ENCODE results near the gene MFAP4.

The MFAP4 gene

DNA sequence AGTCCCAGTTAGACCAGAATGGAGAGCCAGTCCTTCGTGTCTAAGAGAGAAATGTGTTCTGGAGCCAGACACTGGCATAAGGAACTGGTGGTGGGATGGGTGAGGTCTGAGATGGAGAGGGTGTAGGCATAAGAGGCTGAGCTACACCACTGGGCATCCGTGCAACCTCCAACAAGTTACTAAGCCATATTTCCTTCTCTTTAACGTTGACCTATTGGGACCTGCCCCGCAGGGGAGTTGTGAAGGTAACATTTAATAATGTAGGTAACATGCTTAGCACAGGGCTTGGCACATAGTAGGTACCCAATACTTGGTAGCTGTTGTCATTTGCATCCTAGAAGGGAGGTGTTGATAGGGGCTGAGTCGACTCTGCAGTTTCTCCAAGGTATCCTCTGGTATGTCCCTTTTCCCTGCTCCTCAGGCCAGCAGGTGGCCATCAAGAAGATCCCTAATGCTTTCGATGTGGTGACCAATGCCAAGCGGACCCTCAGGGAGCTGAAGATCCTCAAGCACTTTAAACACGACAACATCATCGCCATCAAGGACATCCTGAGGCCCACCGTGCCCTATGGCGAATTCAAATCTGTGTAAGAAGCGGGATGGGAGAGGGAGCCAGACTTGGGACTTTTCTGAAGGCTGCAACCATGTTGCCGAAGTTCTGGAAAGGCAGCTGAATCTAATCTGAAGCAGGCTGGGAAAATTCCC lies 7.5 kb downstream of the MFAP4 start:
- peak overlapping the region in 4 of 5 donors; percentile 82 to 94 (median 88) for H3K9ac ChIP-seq (ENCODE audit: low read length in 5 of 5)
- no peaks in the 10 kb centered on the region for H3K9me3 ChIP-seq (ENCODE audit: control insufficient read depth in 5 of 5, low read length in 5 of 5)
- H3K27ac ChIP-seq (ENCODE audit: low read depth, low read length): peak overlapping the region; percentile 94
- H3K27me3 ChIP-seq (ENCODE audit: control insufficient read depth in 5 of 5, insufficient read depth in 4 of 5, low read length in 5 of 5): no peaks in the 10 kb centered on the region
- peak overlapping the region; percentile 51 to 92 (median 74) for H3K4me3 ChIP-seq (ENCODE audit: low read depth in 1 of 5, low read length in 5 of 5)
- peaks cover 0 to 55% (median 49%) of the 10 kb centered on the region in 5 donors for H3K36me3 ChIP-seq (ENCODE audit: control insufficient read depth in 5 of 5, insufficient read depth in 5 of 5, low read length in 5 of 5)
- H3K4me1 ChIP-seq (ENCODE audit: control insufficient read depth in 5 of 5, insufficient read depth in 5 of 5, low read length in 5 of 5): peaks cover 9 to 42% (median 28%) of the 10 kb centered on the region in 5 donors

DNA sequence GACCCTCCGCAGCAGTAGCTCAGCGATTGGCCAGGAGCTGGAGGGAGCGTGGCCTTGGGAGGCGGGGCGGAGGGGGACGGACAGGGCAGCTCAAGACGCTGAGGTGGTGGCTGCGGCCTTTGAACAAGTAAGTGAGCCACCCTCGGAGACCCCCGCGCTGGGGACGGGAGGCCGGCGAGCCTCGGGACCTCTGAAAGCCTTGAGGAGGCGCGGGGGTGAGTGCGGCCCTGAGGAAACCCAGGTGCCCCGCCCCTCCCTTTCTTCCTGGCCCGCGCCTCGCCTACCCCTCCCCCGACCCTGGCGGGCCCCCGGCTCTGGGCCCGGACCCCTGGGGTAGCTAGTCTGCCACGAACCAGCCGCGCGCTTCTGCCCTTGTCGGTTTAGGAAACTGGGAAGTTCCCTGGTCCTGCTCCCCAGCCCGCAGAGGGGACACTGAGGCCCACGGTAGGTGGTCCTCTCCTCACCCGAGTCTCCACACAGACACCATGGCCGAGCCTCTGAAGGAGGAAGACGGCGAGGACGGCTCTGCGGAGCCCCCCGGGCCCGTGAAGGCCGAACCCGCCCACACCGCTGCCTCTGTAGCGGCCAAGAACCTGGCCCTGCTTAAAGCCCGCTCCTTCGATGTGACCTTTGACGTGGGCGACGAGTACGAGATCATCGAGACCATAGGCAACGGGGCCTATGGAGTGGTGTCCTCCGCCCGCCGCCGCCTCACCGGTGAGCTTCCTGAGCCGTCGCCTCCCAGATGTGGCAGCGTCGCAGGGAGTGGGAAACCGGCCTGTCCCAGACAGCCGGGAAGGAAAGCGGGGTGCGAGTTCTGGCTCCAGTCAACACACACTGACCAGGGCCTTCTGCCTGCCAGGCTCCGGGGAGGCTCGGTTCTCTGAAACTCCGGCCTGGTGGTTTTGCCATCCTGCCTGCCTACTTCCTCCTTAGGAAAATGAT lies 8.3 kb downstream of the MFAP4 start, which contains the start of gene MAPK7:
Gene MAPK7, plus strand, starts transcription at position 83 of the 945 bp plus-strand sequence. Its CDS starts 403 bp downstream, at position 486.
- H3K9ac ChIP-seq (ENCODE audit: low read length in 5 of 5): peak within 1 kb of the TSS; percentile 82 to 94 (median 90)
- H3K9me3 ChIP-seq (ENCODE audit: control insufficient read depth in 5 of 5, low read length in 5 of 5): no peaks in the 10 kb centered on the region
- peak within 1 kb of the TSS; percentile 76 to 92 (median 88) for H3K4me3 ChIP-seq (ENCODE audit: low read depth in 1 of 5, low read length in 5 of 5)
- no peaks in the 10 kb centered on the region for H3K27me3 ChIP-seq (ENCODE audit: control insufficient read depth in 5 of 5, insufficient read depth in 4 of 5, low read length in 5 of 5)
- peaks cover 5 to 33% (median 21%) of the 10 kb centered on the region in 5 donors for H3K4me1 ChIP-seq (ENCODE audit: control insufficient read depth in 5 of 5, insufficient read depth in 5 of 5, low read length in 5 of 5)
- peak within 1 kb of the TSS; percentile 94 for H3K27ac ChIP-seq (ENCODE audit: low read depth, low read length)
- H3K36me3 ChIP-seq (ENCODE audit: control insufficient read depth in 5 of 5, insufficient read depth in 5 of 5, low read length in 5 of 5): peaks cover 0 to 46% (median 41%) of the 10 kb centered on the region in 5 donors

DNA sequence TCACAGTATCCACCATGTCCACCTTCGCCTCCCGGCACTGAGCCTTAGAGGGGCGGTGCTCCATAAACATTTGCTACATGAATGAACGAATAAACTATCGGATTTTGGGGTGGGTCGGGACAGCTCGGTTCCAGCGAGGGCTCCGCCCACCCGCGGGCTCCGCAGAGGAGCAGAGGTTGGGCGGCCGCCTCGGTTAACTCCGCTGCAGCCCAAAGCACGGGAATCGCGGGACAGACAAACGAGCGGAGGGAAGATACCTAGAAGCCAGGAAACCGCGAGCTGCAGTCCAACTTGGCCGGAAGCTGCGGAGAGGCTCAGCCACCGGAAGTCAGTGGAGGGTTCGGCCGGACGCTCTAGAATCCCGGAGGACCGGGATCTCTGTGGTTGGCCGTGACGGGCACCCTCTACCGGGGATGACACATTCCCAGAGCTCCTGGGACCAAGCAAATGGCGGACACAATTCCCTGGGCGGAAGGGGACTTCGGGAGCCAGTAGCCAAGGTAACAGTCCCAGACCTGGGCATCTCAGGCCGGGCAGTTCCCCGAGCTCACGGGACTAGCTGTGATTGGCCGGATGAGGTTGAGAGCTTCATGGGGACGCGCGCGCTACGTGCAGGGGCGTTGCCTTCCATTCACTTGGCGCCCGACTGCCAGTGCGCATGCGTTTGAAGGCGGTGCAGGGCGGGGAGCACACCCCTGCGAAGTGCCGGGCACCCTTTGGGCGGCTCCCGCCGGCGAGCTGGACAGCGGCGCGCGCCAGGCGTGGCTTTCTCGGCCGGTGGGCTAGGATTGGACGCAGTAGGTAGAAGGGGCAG lies 9.2 kb downstream of the MFAP4 start:
- Histone ChIP-seq H3K9me3 (ENCODE audit: control insufficient read depth in 5 of 5, low read length in 5 of 5) (no peaks in the 10 kb centered on the region), H3K4me3 (ENCODE audit: low read depth in 1 of 5, low read length in 5 of 5) (peak overlapping the region; percentile 76 to 92 (median 88))

DNA sequence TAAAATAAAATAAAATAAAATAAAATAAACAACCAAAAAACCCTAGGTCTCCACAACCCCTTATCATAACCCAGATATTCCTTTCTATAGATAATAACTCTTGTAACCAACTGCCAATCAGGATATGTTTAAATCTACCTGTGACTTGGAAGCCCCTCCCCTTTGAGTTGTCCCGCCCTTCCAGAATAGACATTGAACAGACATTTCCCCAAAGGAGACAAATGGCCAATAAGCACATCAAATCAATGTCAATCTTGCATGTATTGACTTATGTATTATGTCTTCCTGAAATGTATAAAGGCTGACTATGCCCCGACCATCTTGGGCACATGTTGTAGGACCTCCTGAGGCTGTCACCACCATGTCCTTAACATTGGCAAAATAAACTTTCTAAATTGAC lies 10.2 kb downstream of the MFAP4 start:
- Histone ChIP-seq H3K27me3 (ENCODE audit: control insufficient read depth in 5 of 5, insufficient read depth in 4 of 5, low read length in 5 of 5) (no peaks in the 10 kb centered on the region), H3K27ac (ENCODE audit: low read depth, low read length) (peak overlapping the region; percentile 94), H3K9me3 (ENCODE audit: control insufficient read depth in 5 of 5, low read length in 5 of 5) (no peaks in the 10 kb centered on the region), H3K4me3 (ENCODE audit: low read depth in 1 of 5, low read length in 5 of 5) (peak overlapping the region in 4 of 5 donors; percentile 87 to 92 (median 88)), H3K36me3 (ENCODE audit: control insufficient read depth in 5 of 5, insufficient read depth in 5 of 5, low read length in 5 of 5) (peaks cover 0 to 27% (median 23%) of the 10 kb centered on the region in 5 donors), H3K9ac (ENCODE audit: low read length in 5 of 5) (peak overlapping the region in 2 of 5 donors; percentile 76 to 89), H3K4me1 (ENCODE audit: control insufficient read depth in 5 of 5, insufficient read depth in 5 of 5, low read length in 5 of 5) (peaks cover 5 to 25% (median 24%) of the 10 kb centered on the region in 5 donors)

More for the DNA sequence above, 9.2 kb downstream of the MFAP4 start:
- H3K27ac ChIP-seq (ENCODE audit: low read depth, low read length): peak overlapping the region; percentile 94
- H3K4me1 ChIP-seq (ENCODE audit: control insufficient read depth in 5 of 5, insufficient read depth in 5 of 5, low read length in 5 of 5): peaks cover 5 to 27% (median 21%) of the 10 kb centered on the region in 5 donors
- no peaks in the 10 kb centered on the region for H3K27me3 ChIP-seq (ENCODE audit: control insufficient read depth in 5 of 5, insufficient read depth in 4 of 5, low read length in 5 of 5)
- peaks cover 0 to 37% (median 32%) of the 10 kb centered on the region in 5 donors for H3K36me3 ChIP-seq (ENCODE audit: control insufficient read depth in 5 of 5, insufficient read depth in 5 of 5, low read length in 5 of 5)
- H3K9ac ChIP-seq (ENCODE audit: low read length in 5 of 5): peak overlapping the region; percentile 74 to 92 (median 85)

DNA sequence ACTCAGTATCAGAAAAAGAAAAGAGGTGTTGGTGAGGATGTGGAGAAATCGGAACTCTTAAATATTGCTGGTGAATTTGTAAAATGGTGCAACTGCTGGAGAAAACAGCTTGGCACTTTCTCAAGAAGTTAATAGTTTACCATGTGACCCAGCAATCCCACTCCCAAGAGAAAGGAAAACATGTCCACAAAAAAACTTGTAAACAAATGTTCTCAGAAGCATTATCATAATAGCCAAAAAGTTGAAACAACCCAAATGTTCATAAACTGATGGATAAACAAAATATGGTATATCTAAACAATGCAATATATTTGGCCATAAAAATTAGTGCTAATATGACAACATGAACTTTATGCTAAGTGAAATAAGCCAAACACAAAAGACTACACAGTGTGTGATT lies 11.3 kb downstream of the MFAP4 start:
- Histone ChIP-seq H3K4me1 (ENCODE audit: control insufficient read depth in 5 of 5, insufficient read depth in 5 of 5, low read length in 5 of 5) (peaks cover 9 to 31% (median 28%) of the 10 kb centered on the region in 5 donors), H3K36me3 (ENCODE audit: control insufficient read depth in 5 of 5, insufficient read depth in 5 of 5, low read length in 5 of 5) (peaks cover 0 to 17% (median 12%) of the 10 kb centered on the region in 5 donors), H3K4me3 (ENCODE audit: low read depth in 1 of 5, low read length in 5 of 5) (no peak overlapping the region), H3K27ac (ENCODE audit: low read depth, low read length) (no peak overlapping the region), H3K9me3 (ENCODE audit: control insufficient read depth in 5 of 5, low read length in 5 of 5) (no peaks in the 10 kb centered on the region), H3K27me3 (ENCODE audit: control insufficient read depth in 5 of 5, insufficient read depth in 4 of 5, low read length in 5 of 5) (no peaks in the 10 kb centered on the region), H3K9ac (ENCODE audit: low read length in 5 of 5) (no peak overlapping the region)

DNA sequence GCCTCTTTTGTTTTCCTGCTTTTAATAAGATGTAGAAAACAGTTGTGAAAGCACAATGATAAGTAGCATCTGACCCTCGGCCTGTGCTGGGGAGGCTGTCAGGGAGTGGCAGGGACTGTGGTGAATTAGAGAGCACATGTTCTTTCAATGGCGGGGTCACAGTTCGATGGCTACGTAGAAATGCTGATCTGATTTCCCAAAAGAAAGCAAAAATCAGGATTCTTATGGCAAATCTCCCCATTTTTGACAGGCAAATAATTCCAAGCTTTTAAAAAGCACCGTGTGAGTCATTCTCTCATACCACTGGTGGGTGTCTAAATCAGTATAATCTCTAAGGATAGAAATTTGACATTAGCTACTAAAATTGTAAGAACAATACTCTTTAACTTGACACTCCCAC lies 12.9 kb downstream of the MFAP4 start:
- Histone ChIP-seq H3K27me3 (ENCODE audit: control insufficient read depth in 5 of 5, insufficient read depth in 4 of 5, low read length in 5 of 5) (no peaks in the 10 kb centered on the region), H3K4me1 (ENCODE audit: control insufficient read depth in 5 of 5, insufficient read depth in 5 of 5, low read length in 5 of 5) (peaks cover 11 to 37% (median 32%) of the 10 kb centered on the region in 5 donors), H3K9ac (ENCODE audit: low read length in 5 of 5) (no peak overlapping the region), H3K9me3 (ENCODE audit: control insufficient read depth in 5 of 5, low read length in 5 of 5) (no peaks in the 10 kb centered on the region), H3K4me3 (ENCODE audit: low read depth in 1 of 5, low read length in 5 of 5) (no peak overlapping the region), H3K36me3 (ENCODE audit: control insufficient read depth in 5 of 5, insufficient read depth in 5 of 5, low read length in 5 of 5) (peaks cover 0 to under 1% (median 0%) of the 10 kb centered on the region in 5 donors), H3K27ac (ENCODE audit: low read depth, low read length) (no peak overlapping the region)

DNA sequence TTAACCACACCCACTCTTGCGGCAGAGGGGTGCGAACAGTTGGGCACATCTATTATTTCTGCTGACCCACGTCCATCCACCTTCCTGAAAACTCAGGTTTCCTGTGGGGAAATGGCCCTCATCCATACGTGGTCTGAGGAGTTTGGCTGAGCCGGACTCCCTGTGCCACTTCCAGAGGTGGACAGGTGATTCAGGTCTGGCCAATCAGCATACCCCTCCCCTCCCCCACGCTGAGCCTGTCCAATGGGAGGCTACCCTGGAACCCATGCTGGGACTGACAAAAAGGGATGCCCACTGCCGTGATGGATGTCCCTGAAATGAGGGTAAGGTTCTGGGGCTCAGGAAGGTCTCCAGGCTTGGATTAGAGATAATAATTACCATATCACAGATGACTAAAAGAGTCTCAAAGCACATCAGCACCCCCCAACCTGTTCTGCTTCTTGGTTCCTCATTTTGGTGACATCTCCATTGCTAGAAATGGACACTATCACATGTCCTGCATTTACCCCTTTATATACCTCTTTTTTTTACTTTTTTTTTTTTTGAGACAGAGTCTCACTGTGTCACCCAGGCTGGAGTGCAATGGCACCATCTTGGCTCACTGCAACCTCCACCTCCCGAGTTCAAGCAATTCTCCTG lies 14.0 kb downstream of the MFAP4 start:
- Histone ChIP-seq H3K9me3 (ENCODE audit: control insufficient read depth in 5 of 5, low read length in 5 of 5) (no peaks in the 10 kb centered on the region), H3K27ac (ENCODE audit: low read depth, low read length) (no peak overlapping the region), H3K4me1 (ENCODE audit: control insufficient read depth in 5 of 5, insufficient read depth in 5 of 5, low read length in 5 of 5) (peaks cover 10 to 30% (median 26%) of the 10 kb centered on the region in 5 donors), H3K27me3 (ENCODE audit: control insufficient read depth in 5 of 5, insufficient read depth in 4 of 5, low read length in 5 of 5) (no peaks in the 10 kb centered on the region), H3K4me3 (ENCODE audit: low read depth in 1 of 5, low read length in 5 of 5) (no peak overlapping the region), H3K36me3 (ENCODE audit: control insufficient read depth in 5 of 5, insufficient read depth in 5 of 5, low read length in 5 of 5) (no peaks in the 10 kb centered on the region), H3K9ac (ENCODE audit: low read length in 5 of 5) (no peak overlapping the region)

DNA sequence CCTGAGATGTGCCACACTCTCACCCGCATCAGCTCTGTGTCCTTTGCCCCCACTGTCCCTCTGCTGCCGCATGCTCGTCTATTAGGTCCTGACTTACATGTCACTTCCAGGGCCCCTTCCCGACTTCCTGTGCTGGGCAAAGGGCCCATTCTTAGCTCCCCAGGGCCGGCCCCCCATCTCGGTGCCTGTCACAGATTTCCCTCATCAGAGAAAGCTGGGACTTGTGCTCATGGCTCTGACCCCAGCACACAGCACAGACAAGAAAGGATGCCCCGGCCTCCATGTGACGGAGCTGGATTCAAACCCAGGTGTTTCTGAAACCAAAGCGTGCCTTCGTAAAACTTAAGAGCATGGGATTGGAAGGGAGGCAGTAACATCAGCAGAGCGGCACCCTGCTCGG lies 14.6 kb downstream of the MFAP4 start:
- Histone ChIP-seq H3K9me3 (ENCODE audit: control insufficient read depth in 5 of 5, low read length in 5 of 5) (no peaks in the 10 kb centered on the region), H3K27ac (ENCODE audit: low read depth, low read length) (no peak overlapping the region), H3K27me3 (ENCODE audit: control insufficient read depth in 5 of 5, insufficient read depth in 4 of 5, low read length in 5 of 5) (no peaks in the 10 kb centered on the region), H3K4me3 (ENCODE audit: low read depth in 1 of 5, low read length in 5 of 5) (no peak overlapping the region), H3K4me1 (ENCODE audit: control insufficient read depth in 5 of 5, insufficient read depth in 5 of 5, low read length in 5 of 5) (peaks cover 10 to 30% (median 24%) of the 10 kb centered on the region in 5 donors), H3K36me3 (ENCODE audit: control insufficient read depth in 5 of 5, insufficient read depth in 5 of 5, low read length in 5 of 5) (no peaks in the 10 kb centered on the region), H3K9ac (ENCODE audit: low read length in 5 of 5) (no peak overlapping the region)

DNA sequence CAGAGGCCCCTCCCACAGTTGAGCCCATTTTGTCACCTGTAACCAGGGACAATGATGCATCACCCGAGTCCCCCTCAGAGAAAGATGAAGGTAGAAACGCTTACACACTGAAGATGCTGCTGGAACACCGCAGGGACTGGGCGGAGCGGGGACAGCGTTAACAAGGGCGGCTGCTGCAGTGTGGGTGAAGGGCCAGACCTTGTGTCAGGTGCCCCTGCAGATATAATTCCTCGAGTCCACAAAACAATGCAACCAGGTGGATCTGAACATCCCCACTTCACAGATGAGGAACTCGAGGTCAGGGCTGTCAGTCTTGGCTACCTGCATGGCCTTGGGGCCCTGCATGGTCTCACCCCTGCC lies 15.0 kb downstream of the MFAP4 start:
- H3K27me3 ChIP-seq (ENCODE audit: control insufficient read depth in 5 of 5, insufficient read depth in 4 of 5, low read length in 5 of 5): no peaks in the 10 kb centered on the region
- no peaks in the 10 kb centered on the region for H3K9me3 ChIP-seq (ENCODE audit: control insufficient read depth in 5 of 5, low read length in 5 of 5)
- H3K27ac ChIP-seq (ENCODE audit: low read depth, low read length): no peak overlapping the region
- H3K4me3 ChIP-seq (ENCODE audit: low read depth in 1 of 5, low read length in 5 of 5): no peak overlapping the region
- H3K9ac ChIP-seq (ENCODE audit: low read length in 5 of 5): no peak overlapping the region
- no peaks in the 10 kb centered on the region for H3K36me3 ChIP-seq (ENCODE audit: control insufficient read depth in 5 of 5, insufficient read depth in 5 of 5, low read length in 5 of 5)
- peaks cover 10 to 26% (median 19%) of the 10 kb centered on the region in 5 donors for H3K4me1 ChIP-seq (ENCODE audit: control insufficient read depth in 5 of 5, insufficient read depth in 5 of 5, low read length in 5 of 5)

Data from subcutaneous abdominal adipose tissue (tissue), 5 donors.